VCaP (cell line): ENCODE data around the gene TNS3.
A peak's percentile ranks its signal among the peaks of the same experiment; 100 is the strongest.

Source experiments
- H3K27ac ChIP-seq: fragments of 450-650 bp; 2 replicates; pipeline ENCODE4 v1.5.1; 2017
- TF ChIP-seq, protein P1 (sequence below): fragments of 450-650 bp; conservative IDR thresholded peaks from 2 replicates; pipeline ENCODE4 v1.5.1; 2017; ENCODE audit warnings: mild to moderate bottlenecking, moderate library complexity

The TNS3 gene

DNA sequence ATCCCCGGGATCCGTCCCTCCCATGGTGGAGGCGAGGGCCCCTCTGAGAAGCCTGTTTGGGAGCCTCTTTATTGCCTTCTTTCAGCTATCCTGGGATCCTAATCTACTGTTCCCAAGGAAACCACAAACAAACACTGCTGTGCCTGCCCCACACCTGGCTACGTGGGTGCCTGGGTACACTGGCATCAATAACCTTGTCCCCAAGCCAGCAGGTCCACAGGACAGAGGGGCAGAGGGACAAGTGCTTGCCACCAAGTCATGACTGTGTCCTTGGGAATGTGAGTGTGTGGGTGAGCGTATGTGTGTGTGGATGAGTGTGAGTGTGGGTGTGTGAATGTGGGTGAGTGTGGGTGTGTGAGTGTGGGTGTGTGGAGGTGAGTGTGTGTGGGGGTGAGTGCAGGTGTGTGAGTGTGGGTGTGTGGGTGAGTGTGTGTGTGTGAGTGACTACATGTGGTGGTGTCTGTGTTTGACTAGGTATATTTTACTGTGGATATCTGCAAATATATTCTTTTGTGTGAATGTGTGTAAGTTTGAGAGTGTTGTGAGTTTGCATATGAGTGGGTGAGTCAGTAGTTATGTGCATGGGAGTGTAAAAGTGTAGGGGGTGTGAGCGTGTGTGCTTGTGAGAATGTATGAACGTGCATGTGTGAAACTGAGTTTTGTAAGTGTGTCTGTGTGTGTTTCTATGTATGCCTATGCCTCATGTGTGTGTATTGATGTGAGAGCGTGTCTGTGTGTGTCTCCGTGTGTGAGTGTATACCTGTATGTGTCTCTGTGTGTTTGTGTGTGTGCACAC is 96.1 kb downstream of the TNS3 start:
- TF ChIP-seq, protein P1, sequence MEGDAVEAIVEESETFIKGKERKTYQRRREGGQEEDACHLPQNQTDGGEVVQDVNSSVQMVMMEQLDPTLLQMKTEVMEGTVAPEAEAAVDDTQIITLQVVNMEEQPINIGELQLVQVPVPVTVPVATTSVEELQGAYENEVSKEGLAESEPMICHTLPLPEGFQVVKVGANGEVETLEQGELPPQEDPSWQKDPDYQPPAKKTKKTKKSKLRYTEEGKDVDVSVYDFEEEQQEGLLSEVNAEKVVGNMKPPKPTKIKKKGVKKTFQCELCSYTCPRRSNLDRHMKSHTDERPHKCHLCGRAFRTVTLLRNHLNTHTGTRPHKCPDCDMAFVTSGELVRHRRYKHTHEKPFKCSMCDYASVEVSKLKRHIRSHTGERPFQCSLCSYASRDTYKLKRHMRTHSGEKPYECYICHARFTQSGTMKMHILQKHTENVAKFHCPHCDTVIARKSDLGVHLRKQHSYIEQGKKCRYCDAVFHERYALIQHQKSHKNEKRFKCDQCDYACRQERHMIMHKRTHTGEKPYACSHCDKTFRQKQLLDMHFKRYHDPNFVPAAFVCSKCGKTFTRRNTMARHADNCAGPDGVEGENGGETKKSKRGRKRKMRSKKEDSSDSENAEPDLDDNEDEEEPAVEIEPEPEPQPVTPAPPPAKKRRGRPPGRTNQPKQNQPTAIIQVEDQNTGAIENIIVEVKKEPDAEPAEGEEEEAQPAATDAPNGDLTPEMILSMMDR: no peak
- H3K27ac ChIP-seq: peak overlapping the region; percentile 24; the same call in 1 of the 2 replicates

DNA sequence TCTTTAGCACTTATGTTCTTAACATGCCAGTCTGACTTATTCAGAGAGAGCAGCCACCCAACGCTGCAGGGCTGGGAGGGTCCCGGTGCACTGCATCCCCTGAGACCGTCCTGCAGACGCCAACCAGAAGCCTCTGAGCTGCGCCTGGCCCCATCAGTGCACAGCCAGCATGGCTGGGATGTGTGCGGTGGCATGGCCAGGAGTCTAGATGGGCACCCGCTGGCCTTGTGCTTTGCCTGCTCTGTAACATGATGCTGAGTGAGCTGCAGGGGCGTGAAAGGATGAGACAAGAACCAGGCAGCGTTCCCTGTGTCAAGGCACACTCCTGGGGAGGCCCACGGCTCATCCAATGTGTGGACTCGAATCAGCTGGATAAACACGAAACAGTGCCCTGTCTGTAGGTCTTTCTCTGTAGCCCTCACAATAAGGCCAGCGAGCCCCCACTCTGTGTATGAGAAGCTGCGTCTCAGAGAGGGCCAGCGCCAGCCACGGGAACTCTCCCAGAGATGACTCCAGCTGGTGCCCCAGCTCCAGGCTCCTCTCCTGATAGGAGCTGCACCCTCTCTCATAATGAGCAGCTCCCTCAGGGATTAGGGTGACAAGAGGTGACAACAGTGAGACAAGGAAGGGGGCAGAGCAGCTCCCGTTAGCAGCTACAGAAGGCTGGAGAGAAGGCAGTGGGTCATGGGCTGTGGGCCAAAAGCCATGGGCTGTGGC is 96.8 kb downstream of the TNS3 start:
- peak overlapping the region; percentile 24; the same call in 1 of the 2 replicates for H3K27ac ChIP-seq
- TF ChIP-seq, protein P1: no peak

GRCh38 chr7:47484457-47484856 is 97.5 kb downstream of the TNS3 start:
- TF ChIP-seq, protein P1: no peak
- peak overlapping the region; percentile 24; the same call in 1 of the 2 replicates for H3K27ac ChIP-seq

DNA sequence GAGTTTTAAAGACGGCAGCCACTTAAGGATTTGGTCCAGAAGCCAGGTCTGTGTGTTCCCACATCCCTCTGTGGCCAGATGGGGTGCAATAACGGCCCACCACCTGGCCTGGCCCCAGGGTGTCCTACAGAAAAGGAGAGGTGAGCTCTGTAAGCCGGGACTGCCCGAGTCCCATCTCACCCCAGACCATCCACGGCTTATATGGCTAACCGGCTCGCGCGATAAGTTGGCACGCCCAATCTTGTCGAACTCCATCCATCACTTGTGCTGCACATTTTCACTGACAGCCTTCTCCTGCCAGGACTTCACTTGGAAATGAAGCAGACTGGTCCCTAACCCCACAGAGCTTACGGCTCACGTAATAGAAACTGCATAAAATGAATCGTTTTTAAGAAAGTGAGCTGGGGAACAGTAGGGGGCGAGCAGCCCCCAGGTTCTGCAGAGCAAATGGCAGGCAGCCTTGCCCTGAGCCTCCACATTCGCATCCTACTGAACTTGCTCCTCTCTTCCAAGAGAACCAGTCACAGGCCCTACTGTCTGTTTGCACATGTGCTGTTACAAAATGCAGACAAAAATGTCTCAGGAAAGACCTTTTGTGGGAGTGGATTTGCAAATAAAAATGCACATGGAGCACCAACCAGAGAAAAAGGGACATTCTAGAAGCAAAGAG is 98.2 kb downstream of the TNS3 start:
- TF ChIP-seq, protein P1: peak; percentile 27; the same call in 1 of the 2 replicates
- peak overlapping the region; percentile 24; the same call in 1 of the 2 replicates for H3K27ac ChIP-seq

- TF ChIP-seq, protein P1: no peak
- H3K27ac ChIP-seq: no peak overlapping the region
These were observed 99.7 kb downstream of the TNS3 start for GRCh38 chr7:47482013-47482875.

DNA sequence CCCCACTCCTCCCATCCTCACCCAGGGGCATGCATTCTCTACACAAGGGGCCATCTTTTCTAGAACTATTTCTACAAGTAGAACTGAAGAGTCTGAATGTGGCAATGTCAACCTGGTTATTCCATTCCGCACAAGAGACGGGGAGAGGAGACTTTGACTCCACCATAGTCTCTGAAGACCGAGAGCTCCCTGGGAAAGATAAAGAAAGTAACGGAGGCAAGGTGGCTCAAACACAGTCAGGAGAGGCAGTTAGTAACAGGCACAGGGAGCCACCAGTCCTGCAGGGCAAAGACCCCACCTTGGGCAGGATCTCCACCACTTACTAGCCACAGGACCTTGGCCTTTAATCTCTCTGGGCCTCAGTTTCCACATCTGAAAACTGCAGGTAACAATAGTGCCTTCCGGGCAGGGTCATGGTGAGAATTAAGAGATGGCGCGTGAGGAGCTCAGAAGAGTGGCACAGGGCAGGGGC is 100.3 kb downstream of the TNS3 start:
- TF ChIP-seq, protein P1: no peak
- no peak overlapping the region for H3K27ac ChIP-seq
